GM12873 (cell line): ENCODE measurements around the gene NAIF1.

ENCODE experiments used
- TF ChIP-seq, protein P1 (sequence below): IDR thresholded peaks from 2 replicates; pipeline ENCODE4 v1.5.1; 2012; ENCODE audit warnings: low read depth, mild to moderate bottlenecking, moderate library complexity, low read length, control low read depth; ENCODE audit not compliant: insufficient read depth; ENCODE audit errors: missing control alignments

NAIF1 gene

DNA sequence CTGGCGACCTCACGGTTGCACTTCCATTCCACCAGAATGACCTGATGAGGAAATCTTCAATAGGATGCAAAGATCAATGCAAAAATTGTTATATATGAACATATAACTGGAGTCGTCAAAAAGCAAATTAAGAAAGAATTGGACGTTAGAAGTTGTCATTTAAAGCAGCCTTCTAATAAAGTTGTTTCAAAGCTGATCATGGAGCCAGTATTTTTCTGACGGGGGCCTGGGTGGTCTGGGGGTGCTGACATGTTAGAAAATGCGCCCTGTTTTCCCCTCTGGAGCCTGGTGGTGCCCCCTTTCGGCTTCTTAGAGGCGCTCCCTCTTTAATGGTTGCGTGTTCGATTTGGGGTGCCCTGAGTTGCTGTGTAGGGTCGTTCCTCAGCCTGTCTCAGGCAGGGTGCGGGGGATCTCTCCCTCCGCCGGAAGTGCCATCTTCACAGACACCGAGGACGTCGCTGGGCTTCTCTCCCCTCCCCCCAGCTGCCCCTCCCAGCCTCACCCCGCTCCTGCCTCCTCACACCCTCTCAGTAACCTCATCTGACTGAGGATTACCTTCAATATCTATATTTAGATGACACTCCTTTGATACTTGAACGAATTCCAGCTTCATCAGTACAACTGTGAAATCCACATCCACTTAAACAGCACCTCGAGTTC lies 42.1 kb upstream of the NAIF1 start:
- TF ChIP-seq, protein P1, sequence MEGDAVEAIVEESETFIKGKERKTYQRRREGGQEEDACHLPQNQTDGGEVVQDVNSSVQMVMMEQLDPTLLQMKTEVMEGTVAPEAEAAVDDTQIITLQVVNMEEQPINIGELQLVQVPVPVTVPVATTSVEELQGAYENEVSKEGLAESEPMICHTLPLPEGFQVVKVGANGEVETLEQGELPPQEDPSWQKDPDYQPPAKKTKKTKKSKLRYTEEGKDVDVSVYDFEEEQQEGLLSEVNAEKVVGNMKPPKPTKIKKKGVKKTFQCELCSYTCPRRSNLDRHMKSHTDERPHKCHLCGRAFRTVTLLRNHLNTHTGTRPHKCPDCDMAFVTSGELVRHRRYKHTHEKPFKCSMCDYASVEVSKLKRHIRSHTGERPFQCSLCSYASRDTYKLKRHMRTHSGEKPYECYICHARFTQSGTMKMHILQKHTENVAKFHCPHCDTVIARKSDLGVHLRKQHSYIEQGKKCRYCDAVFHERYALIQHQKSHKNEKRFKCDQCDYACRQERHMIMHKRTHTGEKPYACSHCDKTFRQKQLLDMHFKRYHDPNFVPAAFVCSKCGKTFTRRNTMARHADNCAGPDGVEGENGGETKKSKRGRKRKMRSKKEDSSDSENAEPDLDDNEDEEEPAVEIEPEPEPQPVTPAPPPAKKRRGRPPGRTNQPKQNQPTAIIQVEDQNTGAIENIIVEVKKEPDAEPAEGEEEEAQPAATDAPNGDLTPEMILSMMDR: no peak

DNA sequence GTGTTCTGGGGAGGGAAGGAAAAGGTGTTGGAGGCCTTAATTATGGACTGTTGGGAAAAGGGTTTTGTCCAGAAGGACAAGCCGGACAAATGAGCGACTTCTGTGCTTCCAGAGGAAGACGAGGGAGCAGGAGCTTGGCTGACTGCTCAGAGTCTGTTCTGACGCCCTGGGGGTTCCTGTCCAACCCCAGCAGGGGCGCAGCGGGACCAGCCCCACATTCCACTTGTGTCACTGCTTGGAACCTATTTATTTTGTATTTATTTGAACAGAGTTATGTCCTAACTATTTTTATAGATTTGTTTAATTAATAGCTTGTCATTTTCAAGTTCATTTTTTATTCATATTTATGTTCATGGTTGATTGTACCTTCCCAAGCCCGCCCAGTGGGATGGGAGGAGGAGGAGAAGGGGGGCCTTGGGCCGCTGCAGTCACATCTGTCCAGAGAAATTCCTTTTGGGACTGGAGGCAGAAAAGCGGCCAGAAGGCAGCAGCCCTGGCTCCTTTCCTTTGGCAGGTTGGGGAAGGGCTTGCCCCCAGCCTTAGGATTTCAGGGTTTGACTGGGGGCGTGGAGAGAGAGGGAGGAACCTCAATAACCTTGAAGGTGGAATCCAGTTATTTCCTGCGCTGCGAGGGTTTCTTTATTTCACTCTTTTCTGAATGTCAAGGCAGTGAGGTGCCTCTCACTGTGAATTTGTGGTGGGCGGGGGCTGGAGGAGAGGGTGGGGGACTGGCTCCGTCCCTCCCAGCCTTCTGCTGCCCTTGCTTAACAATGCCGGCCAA lies 41.3 kb upstream of the NAIF1 start:
- TF ChIP-seq, protein P1: no peak

DNA sequence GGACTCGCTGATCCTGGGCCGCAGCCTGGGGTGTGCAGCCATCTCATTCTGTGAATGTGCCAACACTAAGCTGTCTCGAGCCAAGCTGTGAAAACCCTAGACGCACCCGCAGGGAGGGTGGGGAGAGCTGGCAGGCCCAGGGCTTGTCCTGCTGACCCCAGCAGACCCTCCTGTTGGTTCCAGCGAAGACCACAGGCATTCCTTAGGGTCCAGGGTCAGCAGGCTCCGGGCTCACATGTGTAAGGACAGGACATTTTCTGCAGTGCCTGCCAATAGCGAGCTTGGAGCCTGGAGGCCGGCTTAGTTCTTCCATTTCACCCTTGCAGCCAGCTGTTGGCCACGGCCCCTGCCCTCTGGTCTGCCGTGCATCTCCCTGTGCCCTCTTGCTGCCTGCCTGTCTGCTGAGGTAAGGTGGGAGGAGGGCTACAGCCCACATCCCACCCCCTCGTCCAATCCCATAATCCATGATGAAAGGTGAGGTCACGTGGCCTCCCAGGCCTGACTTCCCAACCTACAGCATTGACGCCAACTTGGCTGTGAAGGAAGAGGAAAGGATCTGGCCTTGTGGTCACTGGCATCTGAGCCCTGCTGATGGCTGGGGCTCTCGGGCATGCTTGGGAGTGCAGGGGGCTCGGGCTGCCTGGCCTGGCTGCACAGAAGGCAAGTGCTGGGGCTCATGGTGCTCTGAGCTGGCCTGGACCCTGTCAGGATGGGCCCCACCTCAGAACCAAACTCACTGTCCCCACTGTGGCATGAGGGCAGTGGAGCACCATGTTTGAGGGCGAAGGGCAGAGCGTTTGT lies 40.5 kb upstream of the NAIF1 start:
- TF ChIP-seq, protein P1: no peak

DNA sequence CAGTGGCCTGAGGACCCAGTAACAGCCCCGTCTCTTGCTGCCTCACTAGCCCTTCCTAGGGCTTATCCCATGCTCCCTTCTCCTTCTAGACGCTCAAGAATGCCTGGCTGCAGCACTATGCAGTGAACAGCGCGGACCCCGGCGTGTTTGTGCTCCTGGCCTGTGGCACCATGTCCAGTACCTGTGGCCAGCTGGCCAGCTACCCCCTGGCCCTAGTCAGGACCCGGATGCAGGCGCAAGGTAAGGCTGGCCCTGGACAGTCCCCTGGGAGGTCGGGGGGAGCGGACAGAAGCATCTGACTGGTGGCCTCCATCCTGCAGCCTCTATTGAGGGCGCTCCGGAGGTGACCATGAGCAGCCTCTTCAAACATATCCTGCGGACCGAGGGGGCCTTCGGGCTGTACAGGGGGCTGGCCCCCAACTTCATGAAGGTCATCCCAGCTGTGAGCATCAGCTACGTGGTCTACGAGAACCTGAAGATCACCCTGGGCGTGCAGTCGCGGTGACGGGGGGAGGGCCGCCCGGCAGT lies 39.9 kb upstream of the NAIF1 start:
- TF ChIP-seq, protein P1: no peak

DNA sequence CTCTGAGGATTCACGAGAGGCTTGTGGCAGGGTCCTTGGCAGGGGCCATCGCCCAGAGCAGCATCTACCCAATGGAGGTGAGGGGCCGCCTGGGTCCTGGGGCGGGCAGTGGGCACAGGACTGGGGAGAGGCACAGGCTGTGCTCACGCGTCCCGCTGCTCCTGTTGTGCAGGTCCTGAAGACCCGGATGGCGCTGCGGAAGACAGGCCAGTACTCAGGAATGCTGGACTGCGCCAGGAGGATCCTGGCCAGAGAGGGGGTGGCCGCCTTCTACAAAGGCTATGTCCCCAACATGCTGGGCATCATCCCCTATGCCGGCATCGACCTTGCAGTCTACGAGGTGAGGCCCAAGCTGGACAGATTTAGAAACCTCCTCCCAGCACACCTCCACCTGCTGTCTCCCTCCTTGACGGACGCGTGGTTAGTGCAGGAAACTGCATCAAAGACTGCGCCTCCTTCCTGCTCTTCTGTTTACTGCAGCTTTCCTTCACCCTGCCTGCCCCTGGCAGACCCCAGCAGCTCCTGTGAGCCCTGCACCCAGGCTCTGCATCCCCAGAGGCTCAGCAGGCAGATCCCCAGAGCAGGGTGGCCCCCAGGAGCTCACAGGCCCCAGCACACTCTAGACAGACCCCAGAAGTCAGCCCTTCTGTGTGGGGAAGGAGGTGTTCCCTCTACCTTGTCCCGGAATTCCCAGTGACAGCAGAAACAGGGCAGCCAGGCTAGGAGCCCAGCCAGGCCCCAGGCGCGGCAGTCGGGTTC lies 39.2 kb upstream of the NAIF1 start:
- TF ChIP-seq, protein P1: no peak

DNA sequence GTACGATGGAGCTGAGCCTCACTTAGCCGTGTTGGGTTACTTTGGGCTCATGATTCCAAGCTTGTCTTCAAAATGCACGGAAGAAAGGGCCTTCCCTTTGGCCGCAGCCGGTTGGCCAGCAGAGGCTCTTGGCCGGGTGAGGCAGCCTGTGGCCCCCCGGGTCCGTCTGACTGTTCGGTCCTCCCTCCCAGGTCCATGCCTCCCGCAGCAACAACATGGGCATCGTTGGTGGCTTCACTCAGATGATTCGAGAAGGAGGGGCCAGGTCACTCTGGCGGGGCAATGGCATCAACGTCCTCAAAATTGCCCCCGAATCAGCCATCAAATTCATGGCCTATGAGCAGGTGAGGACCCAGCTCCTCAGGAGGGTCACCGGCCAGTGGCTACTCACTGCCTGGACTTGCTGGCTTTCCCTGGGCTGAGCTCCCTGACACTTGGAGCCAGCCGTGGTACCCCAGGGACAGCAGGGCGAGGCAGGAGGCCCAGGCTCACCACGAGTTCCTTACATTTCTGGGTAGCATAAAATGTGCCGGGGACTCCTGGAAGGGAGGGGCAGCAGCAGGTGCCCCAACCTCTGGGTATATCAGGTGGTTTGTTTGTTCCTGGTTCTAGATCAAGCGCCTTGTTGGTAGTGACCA lies 38.5 kb upstream of the NAIF1 start:
- TF ChIP-seq, protein P1: no peak
